GM19240 (cell line): ENCODE measurements around the gene PSAPL1.

Experiments
- DNase-seq: peaks from one replicate; pipeline ENCODE4 v3.0.0; 2011; ENCODE audit warnings: low spot score; ENCODE audit not compliant: insufficient read length

PSAPL1 gene, protein sequence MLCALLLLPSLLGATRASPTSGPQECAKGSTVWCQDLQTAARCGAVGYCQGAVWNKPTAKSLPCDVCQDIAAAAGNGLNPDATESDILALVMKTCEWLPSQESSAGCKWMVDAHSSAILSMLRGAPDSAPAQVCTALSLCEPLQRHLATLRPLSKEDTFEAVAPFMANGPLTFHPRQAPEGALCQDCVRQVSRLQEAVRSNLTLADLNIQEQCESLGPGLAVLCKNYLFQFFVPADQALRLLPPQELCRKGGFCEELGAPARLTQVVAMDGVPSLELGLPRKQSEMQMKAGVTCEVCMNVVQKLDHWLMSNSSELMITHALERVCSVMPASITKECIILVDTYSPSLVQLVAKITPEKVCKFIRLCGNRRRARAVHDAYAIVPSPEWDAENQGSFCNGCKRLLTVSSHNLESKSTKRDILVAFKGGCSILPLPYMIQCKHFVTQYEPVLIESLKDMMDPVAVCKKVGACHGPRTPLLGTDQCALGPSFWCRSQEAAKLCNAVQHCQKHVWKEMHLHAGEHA

DNA sequence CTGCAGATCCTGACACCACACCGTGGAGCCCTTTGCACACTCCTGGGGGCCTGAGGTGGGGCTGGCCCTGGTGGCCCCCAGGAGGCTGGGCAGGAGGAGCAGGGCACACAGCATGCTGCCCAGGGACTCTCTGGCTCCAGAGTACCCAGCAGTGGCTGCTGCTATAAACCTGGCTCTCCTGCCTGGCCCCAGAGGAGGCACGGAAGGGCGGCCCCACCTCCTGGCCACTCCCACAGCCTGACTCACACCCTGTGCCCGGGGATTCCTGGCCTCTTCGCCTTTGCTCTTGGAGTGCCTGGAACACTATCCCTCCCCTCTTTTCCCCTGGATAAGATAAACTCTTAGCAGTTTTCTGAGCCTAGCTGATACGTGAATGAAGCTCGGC is at the start of gene PSAPL1:
PSAPL1 (minus strand) TSS at position 165 of the 385 bp plus-strand sequence; CDS start at position 114, 51 bp downstream.
- no peak for DNase-seq

DNA sequence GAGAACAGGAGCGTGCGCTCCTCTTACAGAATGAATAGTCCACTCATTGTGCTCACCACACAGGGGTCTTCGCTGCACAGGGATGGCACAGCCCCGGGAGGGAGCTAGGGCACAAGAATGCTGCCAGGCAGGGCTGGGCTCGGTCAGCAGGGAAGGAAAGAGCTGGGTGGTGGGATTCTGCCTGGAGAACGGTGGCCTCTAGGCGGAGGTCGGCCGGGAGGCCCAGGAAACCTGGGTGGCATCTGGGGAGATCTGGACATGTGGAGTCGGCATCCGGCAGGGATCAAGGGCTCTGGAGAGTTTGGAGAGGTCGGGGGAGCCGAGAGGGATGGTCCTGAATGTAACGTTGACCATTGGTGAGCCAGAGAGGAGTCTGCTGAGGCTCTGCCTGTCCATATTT is 46.5 kb upstream of the PSAPL1 start:
- DNase-seq, result no peak

DNA sequence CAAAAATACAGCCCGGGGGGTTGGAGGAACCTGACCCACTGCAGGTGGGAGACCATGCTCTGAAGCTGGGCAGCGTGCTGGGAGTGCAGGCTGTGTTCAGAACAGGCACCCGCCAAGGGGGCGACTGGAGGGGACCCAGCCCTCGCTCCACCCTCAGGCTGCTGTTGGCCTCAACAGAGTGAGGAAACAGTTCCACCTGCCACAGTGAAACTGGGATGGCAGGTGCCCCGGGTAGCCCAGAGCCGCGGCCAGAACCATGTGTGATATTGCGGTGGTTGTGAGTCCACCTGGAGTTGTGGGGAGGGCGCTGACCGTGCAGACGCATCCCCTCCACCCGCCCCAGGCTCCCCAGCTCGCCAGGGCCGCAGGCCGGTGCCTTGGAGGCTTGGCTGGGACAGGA is 45.7 kb upstream of the PSAPL1 start:
- DNase-seq, result no peak

- no peak for DNase-seq
Measured at GRCh38 chr4:7478665-7479064, 43.9 kb upstream of the PSAPL1 start.

GRCh38 chr4:7477695-7478094 is 43.0 kb upstream of the PSAPL1 start:
- no peak for DNase-seq

DNA sequence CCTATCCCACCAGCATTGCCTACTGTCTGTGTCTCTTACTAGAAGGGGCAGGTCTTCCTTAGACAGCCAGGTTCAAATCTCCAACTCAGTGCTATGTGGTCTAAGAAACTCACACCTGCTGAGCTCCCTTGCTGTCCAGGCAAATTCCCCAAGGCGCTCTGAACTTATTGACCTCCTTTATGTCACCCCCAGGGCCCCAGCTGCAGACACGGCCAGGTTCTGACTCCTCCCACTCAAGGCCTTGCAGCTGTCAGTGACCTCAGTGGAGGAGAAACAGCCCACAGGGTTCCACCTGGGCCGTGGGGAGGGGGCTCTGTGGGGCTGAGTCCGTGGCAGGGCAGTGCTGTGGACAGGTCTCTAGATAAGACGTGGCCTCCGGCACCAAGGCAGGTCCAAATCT is 42.1 kb upstream of the PSAPL1 start:
- no peak for DNase-seq

- no peak for DNase-seq
Measured at GRCh38 chr4:7475207-7475606, 40.5 kb upstream of the PSAPL1 start.

DNA sequence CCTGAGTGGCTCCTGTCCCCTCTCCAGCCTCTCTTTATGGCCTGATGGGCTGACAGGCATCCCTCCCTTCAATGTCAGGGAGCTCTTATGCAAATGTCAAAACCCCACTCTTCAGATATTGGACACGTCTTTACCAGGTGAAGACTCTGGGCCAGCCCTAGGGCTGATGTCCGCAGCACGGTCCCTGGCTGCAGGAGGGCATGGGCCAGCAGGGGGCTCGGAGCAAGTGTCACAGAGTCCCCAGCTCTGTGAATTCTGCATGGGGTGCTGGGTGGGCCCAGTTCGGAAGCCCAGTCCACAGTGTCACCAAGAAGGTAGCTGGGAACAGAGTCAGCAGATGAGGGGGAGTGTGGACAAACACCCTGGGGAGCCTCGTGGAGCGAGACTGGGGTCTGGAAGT is 39.6 kb upstream of the PSAPL1 start:
- DNase-seq, result no peak

DNA sequence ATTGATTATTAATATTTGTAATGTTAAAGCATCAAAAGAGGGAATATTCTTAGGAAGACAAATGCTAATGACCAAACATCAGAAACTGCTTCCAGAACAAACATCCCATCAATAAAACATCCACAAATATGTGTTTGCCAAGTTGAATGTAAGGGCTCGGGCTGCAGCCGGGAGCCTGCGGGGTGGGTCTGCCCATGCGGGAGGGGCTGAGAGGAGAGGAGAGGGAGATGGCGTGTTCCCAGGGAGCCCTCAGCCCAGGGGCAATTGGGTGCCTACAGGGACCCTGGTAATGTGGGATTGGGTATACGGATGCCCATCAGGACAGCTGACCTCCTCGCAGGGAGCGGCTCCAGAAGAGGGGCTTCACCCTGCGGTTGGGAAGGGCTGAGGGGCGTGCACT is 38.4 kb upstream of the PSAPL1 start:
- no peak for DNase-seq

- no peak for DNase-seq
Measured at GRCh38 chr4:7472442-7473013, 37.8 kb upstream of the PSAPL1 start.

GRCh38 chr4:7470522-7471128 is 35.9 kb upstream of the PSAPL1 start:
- no peak for DNase-seq

- no peak for DNase-seq
Measured at GRCh38 chr4:7470111-7470510, 35.4 kb upstream of the PSAPL1 start.

GRCh38 chr4:7469023-7469422 is 34.3 kb upstream of the PSAPL1 start:
- DNase-seq, result no peak

GRCh38 chr4:7467471-7467870 is 32.7 kb upstream of the PSAPL1 start:
- no peak for DNase-seq

DNA sequence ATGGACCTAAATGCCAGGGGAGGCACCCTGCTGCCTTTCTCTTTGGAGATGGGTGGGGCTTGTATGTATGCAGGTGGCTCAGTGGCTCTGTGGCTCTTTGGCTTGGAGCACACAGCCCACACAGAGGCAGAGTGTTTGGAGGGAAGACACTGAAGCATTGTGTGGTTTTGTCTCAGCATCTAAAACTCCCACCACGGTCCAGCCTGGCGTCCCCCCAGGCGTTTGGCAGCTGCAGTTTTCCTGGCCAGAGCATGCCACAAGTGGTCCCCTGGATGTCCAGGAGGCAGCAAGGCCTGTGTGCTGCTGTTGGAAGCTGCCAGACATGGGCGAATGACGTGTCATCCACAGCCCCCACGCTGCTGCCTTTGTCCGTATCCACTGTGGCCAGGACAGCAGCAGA is 32.2 kb upstream of the PSAPL1 start:
- no peak for DNase-seq

DNA sequence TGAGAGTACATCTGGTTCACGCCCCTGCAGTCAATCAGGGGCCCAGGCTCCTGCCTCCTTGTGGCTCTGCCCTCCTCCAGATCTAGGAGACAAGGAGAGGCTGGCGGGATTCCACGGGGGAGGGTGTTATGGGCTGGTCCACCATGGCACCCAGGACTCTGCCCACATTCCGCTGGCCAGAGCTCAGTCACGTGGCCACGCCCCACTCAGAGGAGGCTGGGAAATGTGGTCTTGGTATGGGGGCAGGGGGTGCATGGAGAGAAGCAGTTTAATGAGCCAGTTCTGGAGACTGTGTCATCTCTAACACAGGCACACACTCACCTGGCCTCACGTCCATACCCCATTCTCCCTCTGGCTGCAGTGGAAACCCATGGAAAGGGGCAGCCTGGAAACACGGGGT is 31.5 kb upstream of the PSAPL1 start:
- DNase-seq, result no peak

GRCh38 chr4:7465017-7465416 is 30.3 kb upstream of the PSAPL1 start:
- no peak for DNase-seq

DNA sequence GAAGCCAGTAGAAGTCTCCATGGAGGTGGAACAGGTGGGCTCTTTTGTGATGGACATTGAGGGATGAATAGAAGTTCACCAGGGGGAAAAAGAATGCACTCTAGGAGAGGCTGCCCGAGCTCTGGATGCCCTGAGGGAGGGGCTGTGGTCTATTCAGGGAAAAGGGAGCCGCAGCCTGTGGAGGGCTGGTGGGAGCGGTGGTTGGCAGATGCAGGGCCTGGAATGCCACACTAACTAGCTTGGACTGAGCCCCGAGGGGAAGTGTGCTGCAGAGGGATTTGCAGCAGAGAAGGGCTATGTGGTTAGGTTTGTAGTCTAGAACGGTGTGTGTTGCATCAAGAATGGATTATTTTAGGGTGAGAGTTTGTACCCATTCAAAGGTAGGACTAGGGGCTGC is 29.5 kb upstream of the PSAPL1 start:
- no peak for DNase-seq

GRCh38 chr4:7463566-7464258 is 29.0 kb upstream of the PSAPL1 start:
- no peak for DNase-seq

- DNase-seq, result no peak
Measured at GRCh38 chr4:7462509-7462971, 27.8 kb upstream of the PSAPL1 start.

- no peak for DNase-seq
Measured at GRCh38 chr4:7461230-7461629, 26.5 kb upstream of the PSAPL1 start.

DNA sequence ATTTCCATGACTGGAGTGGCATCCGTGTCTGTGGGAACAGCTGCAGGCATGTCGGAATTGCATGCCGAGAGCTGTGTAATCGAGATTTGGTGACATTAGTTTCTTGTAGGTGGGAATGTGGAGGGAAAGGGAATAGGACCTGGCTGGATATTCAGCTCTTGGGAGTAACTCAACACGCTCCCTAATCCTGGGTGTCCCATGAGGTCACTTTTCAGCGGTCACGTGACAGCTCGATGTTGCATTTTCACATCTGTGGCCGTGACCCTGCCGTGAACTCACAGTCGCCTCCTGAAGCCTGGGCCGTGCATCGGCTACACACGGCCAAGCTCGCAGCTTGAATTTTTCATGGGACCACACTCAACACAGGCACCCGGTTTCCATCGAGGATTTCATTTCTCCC is 25.8 kb upstream of the PSAPL1 start:
- no peak for DNase-seq
